BJ (cell line): ENCODE results near the gene SH3GLB2. TPM values are rescaled to one million over a fixed set of nuclear protein-coding genes. Genes with fewer than 3 reads are reported as not detected.
A peak's percentile ranks its signal among the peaks of the same experiment; 100 is the strongest.

Experiments used
- CTCF ChIA-PET: fragments of 350-600 bp; formaldehyde crosslinking; extraction: SDS; loops from one replicate; lab custom pipeline; 2021; ENCODE audit warnings: antibody characterized with exemption, inconsistent platforms; lab: Yijun Ruan, JAX
- POLR2A ChIA-PET: fragments of 300-600 bp; sonication (Branson Sonifier 250); formaldehyde crosslinking; extraction: SDS; loops from one replicate; lab custom pipeline; 2021; ENCODE audit warnings: antibody characterized with exemption; lab: Charles Lee
- DNase-seq: peaks from one replicate; pipeline ENCODE4 v3.0.0-alpha.2; 2011; ENCODE audit warnings: low read depth
- H3K27me3 ChIP-seq: 2 replicates; pipeline ENCODE4 v1.6.0; 2011; ENCODE audit warnings: low read length; ENCODE audit not compliant: control insufficient read depth, insufficient read depth
- H3K36me3 ChIP-seq: 2 replicates; pipeline ENCODE4 v1.5.1; 2011; ENCODE audit warnings: low read length; ENCODE audit not compliant: control insufficient read depth, insufficient read depth
- H3K4me3 ChIP-seq: 2 replicates; pipeline ENCODE4 v1.5.1; 2011; ENCODE audit warnings: low read depth, mild to moderate bottlenecking, control low read depth, low read length
- polyA plus RNA-seq: library from polyadenylated mRNA; depleted of rRNA; stranded (reverse); fragments of >200 nt; gene quantifications from 2 replicates; pipeline ENCODE4 v1.2.3, GENCODE V29; 2011
- TF ChIP-seq, protein P1 (sequence below): IDR thresholded peaks from 2 replicates; pipeline ENCODE4 v1.5.1; 2011; ENCODE audit warnings: low read depth, mild to moderate bottlenecking, control low read depth, inconsistent platforms, low read length, moderate library complexity; ENCODE audit not compliant: insufficient read depth

Gene SH3GLB2
- polyA plus RNA-seq, 1 experiment = 52.7 TPM

- TF ChIP-seq, protein P1, sequence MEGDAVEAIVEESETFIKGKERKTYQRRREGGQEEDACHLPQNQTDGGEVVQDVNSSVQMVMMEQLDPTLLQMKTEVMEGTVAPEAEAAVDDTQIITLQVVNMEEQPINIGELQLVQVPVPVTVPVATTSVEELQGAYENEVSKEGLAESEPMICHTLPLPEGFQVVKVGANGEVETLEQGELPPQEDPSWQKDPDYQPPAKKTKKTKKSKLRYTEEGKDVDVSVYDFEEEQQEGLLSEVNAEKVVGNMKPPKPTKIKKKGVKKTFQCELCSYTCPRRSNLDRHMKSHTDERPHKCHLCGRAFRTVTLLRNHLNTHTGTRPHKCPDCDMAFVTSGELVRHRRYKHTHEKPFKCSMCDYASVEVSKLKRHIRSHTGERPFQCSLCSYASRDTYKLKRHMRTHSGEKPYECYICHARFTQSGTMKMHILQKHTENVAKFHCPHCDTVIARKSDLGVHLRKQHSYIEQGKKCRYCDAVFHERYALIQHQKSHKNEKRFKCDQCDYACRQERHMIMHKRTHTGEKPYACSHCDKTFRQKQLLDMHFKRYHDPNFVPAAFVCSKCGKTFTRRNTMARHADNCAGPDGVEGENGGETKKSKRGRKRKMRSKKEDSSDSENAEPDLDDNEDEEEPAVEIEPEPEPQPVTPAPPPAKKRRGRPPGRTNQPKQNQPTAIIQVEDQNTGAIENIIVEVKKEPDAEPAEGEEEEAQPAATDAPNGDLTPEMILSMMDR = no peak
- ChIA-PET CTCF (interaction anchor here (4.8 kb wide), 1 partner anchor 7 kb away, joined by 27 read pairs; no protein-coding TSS in a partner anchor), POLR2A (no interaction called here)
- DNase-seq = no peak
- Histone ChIP-seq H3K36me3 (peaks cover 39% of the 10 kb centered on the region), H3K27me3 (no peaks in the 10 kb centered on the region), H3K4me3 (no peak overlapping the region)
Observed at GRCh38 chr9:128999581-129000206, 28.4 kb downstream of the SH3GLB2 start.

DNA sequence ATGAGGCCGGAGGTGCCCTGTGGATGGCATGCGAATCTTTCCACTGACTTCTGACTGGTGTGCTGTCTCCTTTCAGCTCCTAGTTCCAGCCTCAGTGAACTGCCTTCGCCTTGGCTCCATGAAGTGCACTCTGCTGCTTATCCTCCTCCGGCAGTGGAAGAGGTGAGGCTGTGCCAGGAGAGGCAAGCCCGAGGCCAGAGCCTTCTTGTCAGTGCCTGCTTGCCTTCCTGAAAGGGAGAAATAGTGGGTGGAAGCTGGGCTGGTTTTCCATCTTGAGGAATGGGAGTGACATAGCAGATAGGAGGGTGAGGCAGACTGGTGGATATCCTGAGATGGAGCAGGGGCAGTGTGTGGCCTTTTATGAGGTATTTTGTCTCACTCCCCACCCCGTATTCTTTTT is 29.7 kb downstream of the SH3GLB2 start:
- Histone ChIP-seq H3K4me3 (no peak overlapping the region), H3K36me3 (peaks cover 43% of the 10 kb centered on the region), H3K27me3 (no peaks in the 10 kb centered on the region)
- TF ChIP-seq, protein P1 = no peak
- no peak for DNase-seq
- ChIA-PET POLR2A (no interaction called here), CTCF (interaction anchor here (1.5 to 4.8 kb wide), 2 partner anchors 8 to 30 kb away, joined by 4 to 27 read pairs; partner anchors contain the start of gene SH3GLB2)

DNA sequence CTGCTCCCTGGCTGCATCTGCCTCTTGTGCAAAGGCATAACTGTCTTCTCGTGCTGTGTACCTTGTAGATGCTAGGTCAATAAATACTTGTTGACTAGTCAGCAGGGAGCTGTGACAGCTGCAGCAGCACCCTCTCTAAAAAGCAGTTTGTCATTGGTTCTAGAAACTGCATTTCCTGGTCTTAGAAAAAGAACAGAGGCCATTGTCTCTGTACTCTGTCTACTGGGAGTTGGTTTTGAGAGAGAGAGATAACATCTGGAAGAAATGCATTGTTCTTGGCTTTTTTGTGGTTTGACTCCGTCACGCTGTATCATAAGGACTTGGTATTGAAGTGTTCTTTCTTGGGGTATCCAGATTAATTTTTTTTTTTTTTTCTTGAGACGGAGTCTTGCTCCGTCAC is 32.3 kb downstream of the SH3GLB2 start:
- CTCF ChIA-PET = interaction anchor here (4.8 kb wide), 1 partner anchor 11 kb away, joined by 27 read pairs; no protein-coding TSS in a partner anchor
- H3K27me3 ChIP-seq = no peaks in the 10 kb centered on the region
- TF ChIP-seq, protein P1 = no peak
- peaks cover 31% of the 10 kb centered on the region for H3K36me3 ChIP-seq
- DNase-seq = no peak
- POLR2A ChIA-PET = no interaction called here
- no peak overlapping the region for H3K4me3 ChIP-seq

GRCh38 chr9:128992995-128993394 is 35.1 kb downstream of the SH3GLB2 start:
- POLR2A ChIA-PET = no interaction called here
- H3K4me3 ChIP-seq = no peak overlapping the region
- no peak for DNase-seq
- no peaks in the 10 kb centered on the region for H3K27me3 ChIP-seq
- CTCF ChIA-PET = interaction anchor here (1.4 kb wide), 1 partner anchor 13 kb away, joined by 5 read pairs; no protein-coding TSS in a partner anchor
- TF ChIP-seq, protein P1 = peak; percentile 48
- peaks cover 21% of the 10 kb centered on the region for H3K36me3 ChIP-seq

DNA sequence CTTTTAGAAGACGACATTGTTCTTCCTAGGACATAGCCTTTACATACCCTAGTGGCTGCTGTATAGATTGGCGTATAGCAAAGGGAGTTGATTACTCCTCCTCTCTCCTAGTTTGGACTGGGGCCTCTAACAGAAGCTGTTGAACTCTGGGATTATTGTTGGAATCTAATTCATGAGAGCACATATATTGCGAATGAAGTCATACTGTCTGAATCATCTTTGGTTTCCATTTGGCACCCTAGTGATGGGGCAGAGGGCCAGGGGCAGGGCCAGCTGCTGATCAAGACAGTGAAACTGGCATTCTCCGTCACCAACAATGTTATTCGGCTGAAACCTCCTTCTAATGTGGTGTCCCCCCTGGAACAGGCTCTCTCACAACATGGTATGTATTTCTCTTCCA is 40.3 kb downstream of the SH3GLB2 start:
- peak; percentile 33 for DNase-seq
- ChIA-PET POLR2A (interaction anchor here (1.0 kb wide), 1 partner anchor 286 kb away, joined by 3 read pairs; no protein-coding TSS in a partner anchor), CTCF (interaction anchor here (1.0 to 1.7 kb wide), 5 partner anchors 11 to 126 kb away, joined by 3 to 8 read pairs (median 6); no protein-coding TSS in a partner anchor)
- H3K4me3 ChIP-seq = no peak overlapping the region
- TF ChIP-seq, protein P1 = no peak
- peaks cover 14% of the 10 kb centered on the region for H3K36me3 ChIP-seq
- H3K27me3 ChIP-seq = no peaks in the 10 kb centered on the region
